Measurements from ENCODE around the gene GKN1.
A peak's percentile ranks its signal among the peaks of the same experiment; 100 is the strongest.

The GKN1 gene

DNA sequence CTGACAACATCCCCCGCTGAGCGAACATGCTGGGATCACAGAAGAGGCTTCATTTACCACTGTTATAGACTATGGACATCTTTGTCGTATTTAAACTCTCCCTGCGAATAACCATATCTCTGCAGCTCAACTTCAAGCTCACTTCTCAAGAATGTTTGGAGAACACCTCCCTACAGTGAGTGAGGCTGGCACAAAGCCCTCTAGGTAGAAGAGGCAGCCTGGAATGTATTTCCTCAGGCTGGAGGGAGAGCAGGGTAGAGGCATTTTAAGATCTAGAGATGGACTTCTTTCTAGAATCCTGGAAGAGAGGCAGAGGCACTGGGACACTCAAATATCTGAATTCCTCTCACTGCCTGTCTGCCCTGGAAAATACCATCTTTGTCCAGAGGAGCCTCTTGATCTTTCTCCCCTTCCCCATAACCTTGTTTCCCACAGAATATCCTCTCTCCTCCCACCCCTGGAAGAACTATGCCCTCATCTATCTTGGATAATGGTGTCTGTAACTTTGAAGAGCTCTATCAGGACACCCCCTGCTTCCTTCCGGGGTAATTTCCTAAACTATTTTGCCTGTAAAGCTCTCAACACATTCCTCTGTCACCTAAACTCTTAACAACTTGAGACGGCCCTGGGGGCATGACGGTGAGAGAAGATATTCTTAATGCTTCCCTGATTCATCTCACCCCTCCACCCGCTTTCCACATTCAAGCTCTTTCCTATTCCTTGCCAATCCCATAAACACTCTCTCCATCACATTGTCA lies 36.2 kb downstream of the GKN1 start:
- no peak for DNase-seq

DNA sequence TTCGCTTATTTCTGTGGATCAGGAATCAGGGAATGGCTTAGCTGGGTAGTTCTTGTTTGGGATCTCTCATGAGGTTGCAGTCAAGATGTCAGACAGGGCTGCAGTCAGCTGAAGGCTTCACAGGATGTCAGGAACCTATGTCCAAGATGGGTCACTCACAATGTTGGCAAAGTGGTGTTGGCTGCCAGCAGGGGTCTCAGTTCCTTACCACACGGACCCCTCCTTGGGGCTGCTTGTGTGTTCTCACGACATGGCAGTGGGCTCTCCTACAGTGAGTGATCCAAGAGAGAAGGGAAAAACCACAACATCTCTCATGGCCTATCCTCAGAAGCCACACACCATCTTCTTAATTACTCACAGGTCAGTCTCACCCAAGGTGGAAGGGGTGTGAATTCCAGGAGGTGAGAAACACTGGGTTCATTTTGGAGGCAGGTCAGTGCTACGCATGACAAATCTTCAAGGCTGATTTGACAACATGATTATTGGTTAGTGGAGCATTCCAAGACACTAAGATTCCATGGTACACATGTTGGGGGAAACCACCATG lies 37.2 kb downstream of the GKN1 start:
- no peak for DNase-seq

DNA sequence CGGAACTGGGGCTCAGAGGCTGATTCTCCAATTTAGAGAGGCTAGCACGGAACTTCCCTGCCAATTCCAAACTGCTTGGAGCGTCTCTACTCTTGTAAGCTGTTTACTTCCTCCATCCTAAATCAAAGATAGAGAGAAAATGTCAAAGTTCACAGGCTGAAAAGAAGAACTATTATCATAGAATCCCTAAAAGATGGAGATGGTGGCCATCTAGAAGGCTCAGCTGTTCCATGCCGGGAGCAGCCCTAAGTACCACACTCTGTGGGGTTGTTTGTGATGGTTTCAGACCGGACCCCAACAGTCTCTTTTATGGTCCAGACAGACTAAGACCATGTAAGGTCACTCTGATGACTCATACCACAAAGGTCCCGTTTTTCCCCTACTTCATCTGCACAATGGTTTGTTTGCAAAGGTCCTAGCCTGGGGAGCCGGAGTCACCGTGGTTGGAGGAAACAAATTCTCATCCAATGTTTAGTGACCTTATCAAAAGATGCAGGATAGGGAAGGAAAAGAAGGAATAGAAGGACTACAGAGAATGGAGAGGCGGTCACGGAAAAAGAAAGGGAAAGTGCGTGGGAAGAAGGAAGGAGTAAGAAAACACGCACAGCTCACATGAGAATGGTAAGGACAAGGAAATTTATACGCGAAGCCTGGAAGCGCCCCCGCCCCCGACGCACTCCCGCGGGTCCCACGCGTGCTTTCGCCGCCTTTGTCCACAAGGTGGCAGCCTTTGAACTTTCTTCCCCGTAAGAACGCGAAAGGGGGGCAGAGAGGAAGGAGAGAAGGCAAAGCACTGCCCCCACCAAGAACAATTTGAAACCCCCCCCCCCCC lies 38.1 kb downstream of the GKN1 start:
- DNase-seq, result peak in 1 of 2 experiments; percentile 87

DNA sequence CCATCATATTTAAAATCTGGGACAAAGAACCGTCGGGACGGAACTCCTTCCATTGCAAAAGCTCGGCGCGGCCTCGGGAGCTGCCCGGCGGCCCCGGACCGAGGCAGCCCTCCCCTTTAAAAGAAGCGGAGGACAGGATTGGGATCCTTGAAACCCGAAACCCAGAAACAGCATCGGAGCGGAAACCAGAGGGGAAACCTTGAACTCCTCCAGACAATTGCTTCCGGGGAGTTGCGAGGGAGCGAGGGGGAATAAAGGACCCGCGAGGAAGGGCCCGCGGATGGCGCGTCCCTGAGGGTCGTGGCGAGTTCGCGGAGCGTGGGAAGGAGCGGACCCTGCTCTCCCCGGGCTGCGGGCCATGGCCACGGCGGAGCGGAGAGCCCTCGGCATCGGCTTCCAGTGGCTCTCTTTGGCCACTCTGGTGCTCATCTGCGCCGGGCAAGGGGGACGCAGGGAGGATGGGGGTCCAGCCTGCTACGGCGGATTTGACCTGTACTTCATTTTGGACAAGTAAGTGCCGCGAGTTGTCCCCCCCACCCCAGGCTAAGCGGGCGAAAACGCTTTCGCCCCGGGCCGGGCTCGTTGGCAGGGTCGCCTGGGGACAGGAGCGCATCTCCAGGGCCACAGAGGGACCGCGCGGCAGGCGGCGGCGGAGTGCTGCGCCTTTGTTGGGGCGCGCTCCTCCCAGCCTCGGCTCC lies 38.9 kb downstream of the GKN1 start, which contains the start of gene ANTXR1:
TSS of gene ANTXR1 (plus strand) at position 38 of the 698 bp plus-strand sequence. CDS start at position 359, 321 bp downstream.
- DNase-seq, result peak; percentile 60 to 87

DNA sequence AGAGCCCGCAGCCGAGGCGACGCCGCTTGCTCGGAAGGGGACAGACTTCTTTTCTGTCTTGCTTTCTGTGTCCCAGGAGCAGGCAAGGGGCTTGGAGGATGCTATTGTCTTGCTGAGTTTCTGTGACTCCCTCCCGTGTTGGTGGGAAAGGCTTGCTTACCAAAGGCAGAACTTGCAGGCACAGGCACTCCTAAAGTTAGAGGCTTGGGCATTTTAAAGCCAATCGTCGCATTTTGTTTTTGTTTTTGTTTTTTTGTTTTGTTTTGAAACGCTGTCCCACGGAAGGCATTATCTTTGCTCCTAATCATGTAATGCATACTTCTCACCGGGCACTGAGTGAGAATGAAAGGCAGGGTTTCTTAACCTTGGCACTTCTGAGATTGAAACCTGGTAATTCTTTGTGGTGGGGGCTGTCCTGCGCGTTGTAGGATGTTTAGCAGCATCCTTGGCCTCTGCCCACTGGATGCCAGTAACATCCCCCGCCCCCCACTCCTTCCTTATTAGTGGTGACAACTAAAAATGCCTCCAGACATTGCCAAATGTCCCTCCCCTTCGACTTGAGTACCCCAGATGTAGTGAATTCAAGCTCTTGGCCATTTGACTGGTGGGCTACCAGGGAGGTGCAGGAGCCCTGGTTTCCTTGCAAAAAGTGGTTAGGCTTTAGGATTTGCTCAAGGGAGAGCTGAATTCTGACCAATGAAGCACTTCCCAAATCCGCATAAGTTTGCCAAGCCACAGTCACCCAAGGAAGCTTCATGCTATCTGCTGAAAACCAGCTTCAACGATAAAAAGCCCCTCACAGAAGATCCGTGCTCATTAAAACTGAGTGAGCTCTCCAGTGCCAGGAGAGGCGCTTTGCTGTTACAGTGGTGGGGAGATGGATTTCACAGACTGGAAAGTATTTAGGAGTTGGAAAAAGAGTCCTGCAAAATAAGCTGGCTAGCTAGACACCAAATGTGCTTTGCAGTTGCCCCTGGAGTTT lies 39.7 kb downstream of the GKN1 start:
- DNase-seq, result peak; percentile 15 to 24

DNA sequence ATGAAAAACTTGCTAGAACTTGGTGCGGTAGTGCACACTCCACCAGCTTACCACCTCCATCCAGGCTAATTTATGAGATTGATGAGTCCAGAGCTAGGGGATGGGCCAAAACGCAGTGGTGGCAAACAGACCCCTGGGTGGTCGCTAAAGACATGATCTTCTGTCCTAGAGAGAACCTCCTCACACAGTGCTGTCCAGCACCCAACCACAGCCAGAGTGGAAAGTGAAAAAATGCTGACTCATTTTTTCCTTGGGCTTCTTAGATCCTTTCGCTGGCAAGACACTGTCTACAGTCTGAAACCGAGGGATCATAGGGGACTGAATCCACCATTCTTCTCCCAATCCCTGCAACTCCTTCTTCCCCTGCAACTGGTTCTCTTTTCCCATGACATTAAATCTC lies 42.6 kb downstream of the GKN1 start:
- no peak for DNase-seq

DNA sequence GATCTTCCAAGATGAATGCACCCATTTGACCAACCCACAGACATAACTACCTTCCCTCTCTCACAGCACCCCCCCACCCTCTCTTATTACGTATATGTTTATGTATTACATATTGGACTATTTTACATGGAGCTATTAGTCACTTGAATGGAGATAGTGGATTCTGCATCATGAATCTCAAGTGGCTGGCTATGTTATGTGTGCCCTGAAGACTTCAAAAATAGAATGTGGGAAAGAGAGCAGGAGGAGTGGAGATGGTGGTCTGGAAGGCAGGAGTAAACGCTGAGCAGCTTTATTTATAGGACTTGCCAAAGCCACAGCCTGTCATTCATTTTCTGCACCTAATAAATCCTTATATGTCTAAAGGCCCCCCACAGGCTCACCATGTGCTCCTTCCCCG lies 43.4 kb downstream of the GKN1 start:
- no peak for DNase-seq

DNA sequence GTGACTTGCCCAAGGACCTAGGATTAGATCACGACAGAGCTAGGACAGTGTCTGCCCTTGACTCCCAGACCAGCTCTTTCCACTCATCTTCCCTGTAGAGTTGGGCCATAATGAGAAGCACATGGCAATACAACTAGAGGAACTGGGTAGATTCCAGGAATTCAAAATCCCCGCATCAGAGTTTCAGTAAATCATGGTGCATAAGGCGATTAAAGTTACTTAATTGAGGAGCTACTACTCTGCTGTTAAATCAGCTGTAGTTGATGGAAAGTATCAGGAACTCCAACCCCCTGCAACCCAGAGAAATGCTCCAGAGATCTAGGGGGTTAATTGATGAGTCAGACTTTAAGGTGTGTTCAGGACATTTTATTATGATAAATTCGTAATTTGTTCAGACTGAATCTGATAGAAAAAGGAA lies 44.3 kb downstream of the GKN1 start:
- DNase-seq, result no peak

DNA sequence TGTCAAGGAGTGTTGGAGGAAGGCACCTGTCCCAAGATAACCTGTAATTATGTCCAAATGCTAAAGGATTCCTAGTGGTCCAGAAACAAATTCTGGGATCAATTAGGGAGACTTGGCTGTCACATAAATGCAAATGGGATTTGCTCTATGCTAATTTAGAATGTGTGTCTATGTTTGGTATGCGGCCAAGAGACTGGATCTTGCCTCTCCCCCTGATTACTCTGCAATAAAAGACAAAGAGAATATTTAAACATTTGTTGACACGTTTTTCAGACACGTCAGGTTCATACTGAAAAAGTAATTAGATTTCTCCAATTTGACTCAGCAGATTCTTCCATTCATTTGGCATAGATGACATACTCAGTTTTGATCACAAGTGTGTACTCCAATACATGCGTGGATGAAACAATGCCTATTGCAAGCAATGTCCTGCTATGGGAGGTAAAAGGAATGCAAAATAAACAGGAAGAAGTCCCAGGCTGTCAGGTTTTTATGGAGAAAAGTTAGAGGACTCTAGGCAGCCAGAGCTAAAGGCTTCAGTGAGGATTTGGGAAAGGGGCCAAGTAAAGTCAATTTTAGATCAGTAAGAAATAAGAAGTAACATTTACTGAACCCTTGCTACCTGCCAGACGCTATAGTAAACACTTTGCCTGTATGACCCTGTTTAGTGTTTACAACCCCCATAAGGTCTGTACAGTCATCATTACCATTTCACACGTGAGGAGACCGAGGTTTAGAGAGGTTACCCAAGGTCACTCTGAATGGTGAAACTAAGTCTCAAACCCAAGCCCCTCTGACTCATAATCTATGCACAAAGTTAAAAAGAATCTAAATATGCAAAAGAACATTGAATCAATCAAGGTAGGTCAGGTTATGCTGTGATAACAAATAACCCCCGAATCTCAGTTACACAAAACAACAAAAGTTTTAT lies 46.3 kb downstream of the GKN1 start:
- DNase-seq, result peak; percentile 13 to 29

DNA sequence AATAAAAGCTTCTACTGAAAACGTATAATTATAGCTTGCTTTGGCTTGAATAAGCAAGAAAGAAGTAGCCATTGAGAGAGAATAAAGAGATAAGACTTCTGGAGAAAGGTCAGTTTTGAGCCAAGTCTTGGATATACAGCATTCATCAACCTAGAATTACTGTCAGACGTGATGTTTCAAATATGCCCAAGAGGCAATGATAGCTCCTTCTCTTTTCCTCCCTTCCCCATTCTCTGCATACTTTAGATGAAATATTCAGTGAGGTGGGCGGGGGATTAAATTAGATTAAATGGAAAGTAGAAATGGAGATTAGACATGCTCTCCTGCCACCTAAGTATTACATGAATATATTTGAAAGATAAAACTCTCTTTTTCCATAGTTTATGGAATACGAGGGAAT lies 47.3 kb downstream of the GKN1 start:
- DNase-seq, result no peak

DNA sequence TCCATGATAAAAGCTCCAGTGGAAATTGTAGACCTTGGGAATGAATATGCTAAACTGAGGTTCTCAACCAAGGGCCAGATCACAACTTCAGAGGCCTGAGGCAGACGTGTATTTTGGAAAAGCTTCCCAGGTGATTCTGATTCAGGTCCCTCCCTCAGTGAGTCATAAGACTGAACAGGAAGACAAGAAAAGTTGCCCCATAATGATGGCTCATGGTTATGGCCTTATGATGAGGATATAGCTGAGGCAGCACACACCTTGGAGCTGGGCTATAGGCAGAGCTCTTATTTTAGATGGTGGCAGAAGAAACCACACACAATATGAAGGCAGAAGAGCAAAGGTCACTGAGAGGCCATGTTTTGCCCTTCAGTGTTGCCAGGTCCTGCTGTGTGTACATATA lies 48.1 kb downstream of the GKN1 start:
- DNase-seq, result no peak

DNA sequence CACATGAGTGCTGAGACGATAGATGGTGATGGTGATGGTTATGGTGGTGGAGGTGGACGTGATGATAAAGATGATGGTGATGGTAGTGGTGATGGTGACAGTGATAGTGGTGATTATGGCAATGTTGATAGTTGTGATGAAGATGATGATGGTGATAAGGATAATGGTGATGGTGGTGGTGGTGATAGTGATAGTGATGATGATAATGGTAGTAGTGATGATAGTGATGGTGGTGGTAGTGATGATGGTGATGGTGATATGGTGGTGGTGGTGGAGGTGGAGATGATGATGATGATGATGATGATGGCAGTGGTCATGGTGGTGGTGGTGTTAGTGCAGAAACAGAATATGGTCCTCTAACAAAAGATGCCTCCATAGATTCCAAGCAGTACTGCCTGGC lies 48.8 kb downstream of the GKN1 start:
- DNase-seq, result no peak

DNA sequence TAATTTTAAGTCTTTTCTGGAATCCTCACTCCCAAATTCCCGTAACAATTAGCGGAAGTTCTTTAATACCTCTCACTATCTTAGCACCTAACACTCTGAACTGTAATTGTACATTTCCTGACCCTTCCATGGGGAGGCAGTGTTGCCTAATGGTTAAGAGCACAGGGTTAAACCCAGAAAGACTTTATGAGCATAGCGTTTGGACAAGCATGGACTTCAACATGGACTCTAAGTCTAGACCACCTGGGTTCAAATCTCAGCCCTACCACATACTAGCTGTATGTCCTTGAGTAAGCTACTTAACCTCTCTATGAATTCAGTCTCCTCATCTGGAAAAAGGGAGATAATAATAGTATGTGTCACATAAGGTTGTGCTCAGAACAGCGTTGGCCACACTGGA lies 51.6 kb downstream of the GKN1 start:
- peak; percentile 59 to 61 for DNase-seq

DNA sequence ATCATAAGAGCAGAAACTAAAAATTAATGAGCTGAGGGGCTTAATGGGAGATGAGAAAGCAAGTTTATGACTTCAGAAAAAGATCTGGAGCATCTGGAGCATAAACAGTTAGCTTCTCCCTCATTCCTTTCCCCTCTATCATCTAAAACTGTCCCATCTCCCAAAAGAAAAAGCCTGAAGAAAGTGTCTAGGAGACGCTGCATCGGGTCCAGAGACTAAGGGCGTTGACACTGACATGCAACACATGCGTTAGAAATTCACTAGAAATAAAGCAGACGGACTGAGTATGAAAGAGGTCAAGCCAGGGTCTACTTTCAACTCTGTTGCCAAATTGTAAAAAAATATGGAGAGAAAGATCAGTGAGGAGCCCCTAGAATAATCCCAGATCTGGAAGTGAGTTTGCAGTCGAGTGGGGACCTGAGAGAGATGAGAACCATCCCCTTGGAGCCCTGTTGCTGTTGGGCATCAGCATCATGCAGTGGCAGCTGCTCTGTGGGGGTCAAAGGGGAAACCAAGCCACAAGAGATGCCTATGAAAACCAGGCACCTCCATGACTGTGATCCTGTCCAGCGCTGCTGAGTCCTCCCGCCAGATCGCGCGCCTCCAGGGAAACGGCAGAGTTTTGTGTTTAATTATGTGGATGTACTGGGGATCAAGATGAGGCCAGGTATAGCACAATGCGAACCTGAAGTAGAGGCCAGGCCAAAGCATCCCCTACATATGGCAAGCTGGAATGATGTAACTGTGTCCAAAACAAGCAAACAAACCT lies 52.4 kb downstream of the GKN1 start:
- DNase-seq, result no peak

Data from NCI-H526 (cell line).